ENCODE measurements around the gene PTPRG.

DNA sequence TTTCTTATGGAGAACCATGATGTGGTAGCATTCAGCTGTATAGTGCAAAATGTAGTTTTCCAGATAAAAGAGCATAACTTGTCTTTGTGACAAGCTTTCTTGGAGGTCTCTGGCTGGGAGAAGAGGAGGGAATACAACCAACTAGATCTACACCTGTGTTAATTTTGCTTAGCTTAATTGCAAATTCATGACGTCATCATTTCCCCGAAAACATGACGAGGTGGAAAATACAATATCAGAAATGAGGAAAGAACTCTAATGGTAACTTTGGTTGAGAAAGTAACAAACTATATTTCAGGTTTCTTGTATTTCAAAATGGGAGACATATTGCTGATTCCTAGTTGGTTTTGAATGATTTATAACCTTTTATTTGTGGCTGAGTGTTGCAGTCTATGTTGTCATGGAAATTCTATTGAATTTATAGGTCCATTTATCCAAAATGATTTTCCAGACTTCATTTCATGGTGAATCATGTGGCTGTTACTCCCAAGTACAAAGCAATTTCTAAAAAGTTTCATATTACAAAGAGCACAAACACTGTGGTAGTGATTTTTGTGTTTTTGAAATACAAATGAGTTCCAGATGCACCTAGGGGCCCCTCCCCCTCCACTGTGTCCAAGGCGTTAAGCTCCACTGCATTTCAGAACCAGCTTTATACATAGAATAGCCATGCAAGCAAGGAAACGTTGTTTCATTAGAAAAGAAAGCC lies 504.8 kb downstream of the PTPRG start:
- TF ChIP-seq, protein P1, sequence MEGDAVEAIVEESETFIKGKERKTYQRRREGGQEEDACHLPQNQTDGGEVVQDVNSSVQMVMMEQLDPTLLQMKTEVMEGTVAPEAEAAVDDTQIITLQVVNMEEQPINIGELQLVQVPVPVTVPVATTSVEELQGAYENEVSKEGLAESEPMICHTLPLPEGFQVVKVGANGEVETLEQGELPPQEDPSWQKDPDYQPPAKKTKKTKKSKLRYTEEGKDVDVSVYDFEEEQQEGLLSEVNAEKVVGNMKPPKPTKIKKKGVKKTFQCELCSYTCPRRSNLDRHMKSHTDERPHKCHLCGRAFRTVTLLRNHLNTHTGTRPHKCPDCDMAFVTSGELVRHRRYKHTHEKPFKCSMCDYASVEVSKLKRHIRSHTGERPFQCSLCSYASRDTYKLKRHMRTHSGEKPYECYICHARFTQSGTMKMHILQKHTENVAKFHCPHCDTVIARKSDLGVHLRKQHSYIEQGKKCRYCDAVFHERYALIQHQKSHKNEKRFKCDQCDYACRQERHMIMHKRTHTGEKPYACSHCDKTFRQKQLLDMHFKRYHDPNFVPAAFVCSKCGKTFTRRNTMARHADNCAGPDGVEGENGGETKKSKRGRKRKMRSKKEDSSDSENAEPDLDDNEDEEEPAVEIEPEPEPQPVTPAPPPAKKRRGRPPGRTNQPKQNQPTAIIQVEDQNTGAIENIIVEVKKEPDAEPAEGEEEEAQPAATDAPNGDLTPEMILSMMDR (IDR thresholded peaks at IDR 0.05; ENCODE audit: insufficient read depth, low read depth, low read length): no peak
- no peak for TF ChIP-seq EZH2 (IDR thresholded peaks at IDR 0.05; ENCODE audit: insufficient read depth, low read length)
